GM19397 (cell line): ENCODE results near the gene JUP.
"Not testable (repeated sequence)": the region's sequence is repeated elsewhere in the genome, so short reads cannot be mapped to it uniquely, and the experiment has no call there.

Source experiments
- ATAC-seq: cut with Tn5 transposase; IDR thresholded peaks from one replicate; pipeline ENCODE4 v1.9.1; 2021; ENCODE audit warnings: mild to moderate bottlenecking, moderate library complexity; ENCODE audit not compliant: unreplicated experiment

JUP gene

GRCh38 chr17:41786227-41787020, at the start of gene JUP:
Gene JUP, minus strand, starts transcription at chr17:41786711. Its CDS starts 14,857 bp downstream, at chr17:41771854.
- ATAC-seq, result peak; percentile 65

GRCh38 chr17:41835800-41836549, 49.5 kb upstream of the JUP start, which contains the start of gene NT5C3B:
Gene NT5C3B, minus strand, starts transcription at chr17:41836232. Its CDS starts 39 bp downstream, at chr17:41836193.
- peak; percentile 66 for ATAC-seq

- peak; percentile 29 for ATAC-seq
Measured at GRCh38 chr17:41835214-41835799, 48.8 kb upstream of the JUP start.

- ATAC-seq, result not testable (repeated sequence)
Measured at GRCh38 chr17:41829961-41830360, 43.5 kb upstream of the JUP start.

- no peak for ATAC-seq
Measured at GRCh38 chr17:41825175-41825845, 38.8 kb upstream of the JUP start.

GRCh38 chr17:41824086-41824485, 37.6 kb upstream of the JUP start:
- no peak for ATAC-seq

- ATAC-seq, result no peak
Measured at GRCh38 chr17:41823580-41823979, 37.1 kb upstream of the JUP start.

GRCh38 chr17:41823141-41823524, 36.6 kb upstream of the JUP start:
- no peak for ATAC-seq

- no peak for ATAC-seq
Measured at GRCh38 chr17:41822216-41823140, 36.0 kb upstream of the JUP start.

- no peak for ATAC-seq
Measured at GRCh38 chr17:41821776-41822175, 35.3 kb upstream of the JUP start.

GRCh38 chr17:41818024-41818423, 31.5 kb upstream of the JUP start:
- no peak for ATAC-seq

- ATAC-seq, result no peak
Measured at GRCh38 chr17:41816637-41817320, 30.3 kb upstream of the JUP start.

- no peak for ATAC-seq
Measured at GRCh38 chr17:41814195-41814594, 27.7 kb upstream of the JUP start.

- ATAC-seq, result no peak
Measured at GRCh38 chr17:41813699-41814124, 27.2 kb upstream of the JUP start.

- ATAC-seq, result no peak
Measured at GRCh38 chr17:41813152-41813680, 26.7 kb upstream of the JUP start.

- ATAC-seq, result no peak
Measured at GRCh38 chr17:41812381-41813151, 26.1 kb upstream of the JUP start, which contains the start of gene FKBP10. Gene FKBP10, plus strand, starts transcription at chr17:41813004. Its CDS starts 31 bp downstream, at chr17:41813035.

GRCh38 chr17:41811549-41812380, 25.3 kb upstream of the JUP start, which contains the start of gene P3H4:
Gene P3H4, minus strand, starts transcription at chr17:41811949. Its CDS starts 34 bp downstream, at chr17:41811915.
- ATAC-seq, result peak; percentile 65
